GM19099 (cell line): ENCODE measurements around the gene MTAP.

ENCODE experiments used
- POLR2A ChIP-seq: IDR thresholded peaks from 3 replicates; pipeline ENCODE4 v1.6.1; 2011; ENCODE audit warnings: low read depth; ENCODE audit not compliant: insufficient read length; ENCODE audit errors: extremely low read depth

Gene MTAP

GRCh38 chr9:21984101-21984500, 181.7 kb downstream of the MTAP start:
- no peak for TF ChIP-seq POLR2A

- no peak for TF ChIP-seq POLR2A
Observed at GRCh38 chr9:21985964-21986667, 183.7 kb downstream of the MTAP start.
